ENCODE data around the gene GLIS2. TPM values are rescaled to one million over a fixed set of nuclear protein-coding genes. Genes with fewer than 3 reads are reported as not detected.
A peak's percentile ranks its signal among the peaks of the same experiment; 100 is the strongest.

Gene GLIS2
- total and polyA plus RNA-seq, 10 of the 15 experiments (the other 5 are each of a cell fraction or from before 2014, with no cell fraction given), result 0.03 to 0.64 (median 0.18) TPM; not detected in 4

DNA sequence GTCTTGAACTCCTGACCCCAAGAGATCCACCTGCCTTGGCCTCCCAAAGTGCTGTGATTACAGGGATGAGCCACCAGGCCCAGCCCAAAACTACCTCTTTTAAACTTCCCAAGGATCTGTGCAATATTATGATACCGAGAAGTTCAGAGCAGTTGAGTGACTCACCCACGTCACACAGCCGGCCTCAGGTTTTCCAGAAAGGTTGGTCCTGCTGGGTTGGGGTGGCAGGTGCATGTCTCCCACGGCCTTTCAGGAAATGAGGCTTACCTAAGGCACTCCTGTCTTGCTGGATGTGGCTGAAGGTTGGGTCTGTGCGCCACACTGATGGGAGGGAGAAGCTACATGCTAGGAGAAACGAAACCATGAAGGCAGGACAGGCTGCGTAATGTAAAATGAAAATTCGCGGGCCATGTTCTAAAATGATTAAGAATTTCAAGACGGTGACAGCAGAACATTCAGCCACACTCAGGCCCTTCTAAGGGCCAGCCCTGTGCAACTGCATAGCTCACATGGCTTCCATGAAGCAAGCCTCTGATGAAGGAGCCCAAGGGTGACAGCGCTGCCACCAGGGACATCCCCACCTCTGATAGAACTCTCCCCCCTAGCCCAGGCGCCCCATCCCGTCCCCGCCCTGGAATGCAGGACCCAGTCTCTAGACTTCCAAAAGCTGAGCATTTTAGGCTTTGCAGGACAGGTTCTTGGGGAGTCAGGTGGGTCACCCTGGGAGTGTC, 6.6 kb upstream of the GLIS2 start:
- Histone ChIP-seq H4K20me1 (ENCODE audit: control insufficient read depth, insufficient read depth) (no peaks in the 10 kb centered on the region), H3K27ac (ENCODE audit: control insufficient read depth, insufficient read depth) (no peak overlapping the region), H2AFZ (ENCODE audit: control insufficient read depth, low read depth, low read length) (no peak overlapping the region), H3K9ac (ENCODE audit: control insufficient read depth, insufficient read depth, low read length) (no peak overlapping the region), H3K4me2 (ENCODE audit: control insufficient read depth, insufficient read depth) (no peak overlapping the region), H3K27me3 (replicated peaks in 1 of 2; ENCODE audit: control insufficient read depth in 2 of 2, insufficient read depth in 2 of 2, low read length in 1 of 2) (peaks cover 0 to 3% of the 10 kb centered on the region in 2 experiments; a peak in 1 of 4 replicates), H3K9me3 (replicated peaks; ENCODE audit: control insufficient read depth, insufficient read depth, low read length) (no peaks in the 10 kb centered on the region), H3K4me1 (ENCODE audit: control insufficient read depth, insufficient read depth, low read length) (peaks cover 16% of the 10 kb centered on the region), H3K79me2 (ENCODE audit: control insufficient read depth, insufficient read depth, low read length) (peaks cover 24% of the 10 kb centered on the region), H3K36me3 (ENCODE audit: control insufficient read depth in 2 of 2, insufficient read depth in 2 of 2, low read length in 1 of 2) (peaks cover 2 to 3% of the 10 kb centered on the region in 2 experiments; a peak in 2 of 4 replicates), H3K4me3 (no peak overlapping the region)
- CTCF ChIA-PET, result interaction anchor here (0.8 to 7.8 kb wide), 16 partner anchors 9 to 173 kb away, joined by 3 to 140 read pairs (median 4); partner anchors contain the start of gene CORO7
- TF ChIP-seq CEBPZ (IDR thresholded peaks at IDR 0.05; ENCODE audit: low read depth, low read length) (no peak), BCL11A (IDR thresholded peaks at IDR 0.05; ENCODE audit: low read depth, low read length) (no peak), NR2C2 (IDR thresholded peaks at IDR 0.05; ENCODE audit: borderline replicate concordance, control insufficient read depth, insufficient read length, low read depth) (no peak)
- RAD21 ChIA-PET (ENCODE audit: unreplicated experiment), result interaction anchor here (1.2 to 7.0 kb wide), 3 partner anchors 19 to 23 kb away, joined by 5 to 68 read pairs (median 7); no protein-coding TSS in a partner anchor
- FAIRE-seq, result no peak
- intact Hi-C loops (cut with micrococcal nuclease; ENCODE audit: unreplicated experiment) (loop anchor here (2.0 to 5.0 kb wide), 4 partner anchors 22 to 648 kb away; partner anchors contain the start of genes SEC14L5 and TFAP4), in situ Hi-C loops (cut with MboI) (no loop called here)
- SMC1A ChIA-PET (ENCODE audit: uncharacterized antibody, unreplicated experiment), result interaction anchor here (0.7 to 7.6 kb wide), 5 partner anchors 16 to 96 kb away, joined by 3 to 62 read pairs (median 6); no protein-coding TSS in a partner anchor
- POLR2A ChIA-PET, result interaction anchor here (0.6 to 4.4 kb wide), 5 partner anchors 8 to 430 kb away, joined by 3 to 17 read pairs (median 4); partner anchors contain the start of gene GLIS2
- BruUV-seq (replicated peaks), result no TSS peak
- peak; percentile 1; the same call in 2 of the 3 replicates for ATAC-seq
- no peak for DNase-seq (ENCODE audit: low read depth, low spot score)
- WGBS (ENCODE audit: insufficient coverage, insufficient replicate concordance, low lambda C conversion rate, missing lambda C conversion rate), result 67% methylated on average over 14 of the region's 14 CpGs
